ENCODE results near the gene PAPPA. TPM values are rescaled to one million over a fixed set of nuclear protein-coding genes. Genes with fewer than 3 reads are reported as not detected.

Gene PAPPA
- polyA plus RNA-seq, 3 donors, result 0.24 to 2.9 (median 2.0) TPM

- no peak overlapping the region for H3K27ac ChIP-seq (ENCODE audit: low read depth, low read length)
- WGBS, 3 donors, result 75 to 89% (median 82%) methylated on average over 2 of the region's 2 CpGs
Observed at GRCh38 chr9:116406469-116406868, 252.9 kb downstream of the PAPPA start.

- H3K27ac ChIP-seq (ENCODE audit: low read depth, low read length), result no peak overlapping the region
- WGBS, 3 donors, result 67 to 94% (median 80%) methylated on average over 2 of the region's 2 CpGs
Observed at GRCh38 chr9:116409129-116409528, 255.5 kb downstream of the PAPPA start.

GRCh38 chr9:116409638-116410037 lies 256.0 kb downstream of the PAPPA start:
- no peak overlapping the region for H3K27ac ChIP-seq (ENCODE audit: low read depth, low read length)
- WGBS, 3 donors, result 77 to 90% (median 84%) methylated on average over 6 of the region's 6 CpGs

GRCh38 chr9:116411506-116411905 lies 257.9 kb downstream of the PAPPA start:
- H3K27ac ChIP-seq (ENCODE audit: low read depth, low read length), result no peak overlapping the region
- WGBS, 3 donors, result 71 to 94% (median 89%) methylated on average over 1 of the region's 1 CpG

GRCh38 chr9:116414374-116414773 lies 260.8 kb downstream of the PAPPA start:
- 68 to 82% (median 82%) methylated on average over 2 of the region's 2 CpGs for WGBS, 3 donors
- no peak overlapping the region for H3K27ac ChIP-seq (ENCODE audit: low read depth, low read length)

GRCh38 chr9:116416421-116416820 lies 262.8 kb downstream of the PAPPA start:
- no peak overlapping the region for H3K27ac ChIP-seq (ENCODE audit: low read depth, low read length)
- WGBS, 3 donors, result 92 to 100% (median 94%) methylated on average over 1 of the region's 1 CpG

GRCh38 chr9:116417464-116417863 lies 263.9 kb downstream of the PAPPA start:
- 87 to 100% (median 91%) methylated on average over 2 of the region's 2 CpGs for WGBS, 3 donors
- no peak overlapping the region for H3K27ac ChIP-seq (ENCODE audit: low read depth, low read length)

GRCh38 chr9:116419181-116419580 lies 265.6 kb downstream of the PAPPA start:
- 61 to 81% (median 80%) methylated on average over 3 of the region's 3 CpGs for WGBS, 3 donors

GRCh38 chr9:116420993-116421538 lies 267.5 kb downstream of the PAPPA start:
- WGBS, 3 donors, result 81 to 91% (median 89%) methylated on average over 1 of the region's 1 CpG
- no peak overlapping the region for H3K27ac ChIP-seq (ENCODE audit: low read depth, low read length)

More at GRCh38 chr9:116419181-116419580, 265.6 kb downstream of the PAPPA start:
- H3K27ac ChIP-seq (ENCODE audit: low read depth, low read length), result no peak overlapping the region

GRCh38 chr9:116422119-116422979 lies 268.8 kb downstream of the PAPPA start:
- WGBS, 3 donors, result 87 to 96% (median 91%) methylated on average over 5 of the region's 5 CpGs
- no peak overlapping the region for H3K27ac ChIP-seq (ENCODE audit: low read depth, low read length)

- 84 to 91% (median 84%) methylated on average over 1 of the region's 1 CpG for WGBS, 3 donors
- no peak overlapping the region for H3K27ac ChIP-seq (ENCODE audit: low read depth, low read length)
Observed at GRCh38 chr9:116423149-116423548, 269.6 kb downstream of the PAPPA start.

GRCh38 chr9:116425244-116425643 lies 271.7 kb downstream of the PAPPA start:
- no peak overlapping the region for H3K27ac ChIP-seq (ENCODE audit: low read depth, low read length)
- 69 to 100% (median 82%) methylated on average over 2 of the region's 2 CpGs for WGBS, 3 donors

- 60 to 88% (median 78%) methylated on average over 3 of the region's 3 CpGs for WGBS, 3 donors
- no peak overlapping the region for H3K27ac ChIP-seq (ENCODE audit: low read depth, low read length)
Observed at GRCh38 chr9:116430849-116431248, 277.3 kb downstream of the PAPPA start.

GRCh38 chr9:116432051-116432450 lies 278.5 kb downstream of the PAPPA start:
- WGBS, 3 donors, result 88 to 97% (median 94%) methylated on average over 1 of the region's 1 CpG
- H3K27ac ChIP-seq (ENCODE audit: low read depth, low read length), result no peak overlapping the region

- WGBS, 3 donors, result 74 to 82% (median 80%) methylated on average over 4 of the region's 4 CpGs
- no peak overlapping the region for H3K27ac ChIP-seq (ENCODE audit: low read depth, low read length)
Observed at GRCh38 chr9:116434314-116434713, 280.7 kb downstream of the PAPPA start.

- no peak overlapping the region for H3K27ac ChIP-seq (ENCODE audit: low read depth, low read length)
- WGBS, 3 donors, result 65 to 71% (median 68%) methylated on average over 4 of the region's 4 CpGs
Observed at GRCh38 chr9:116435706-116436105, 282.1 kb downstream of the PAPPA start.

GRCh38 chr9:116436121-116436520 lies 282.5 kb downstream of the PAPPA start:
- WGBS, 3 donors, result 92 to 98% (median 95%) methylated on average over 1 of the region's 1 CpG
- H3K27ac ChIP-seq (ENCODE audit: low read depth, low read length), result no peak overlapping the region

GRCh38 chr9:116437411-116438370 lies 284.1 kb downstream of the PAPPA start:
- WGBS, 3 donors, result 78 to 97% (median 82%) methylated on average over 10 to 11 of the region's 11 CpGs

GRCh38 chr9:116442528-116442927 lies 288.9 kb downstream of the PAPPA start:
- no peak overlapping the region for H3K27ac ChIP-seq (ENCODE audit: low read depth, low read length)

More at GRCh38 chr9:116437411-116438370, 284.1 kb downstream of the PAPPA start:
- H3K27ac ChIP-seq (ENCODE audit: low read depth, low read length), result no peak overlapping the region
